GM20000 (cell line): ENCODE results near the gene BANK1.

ENCODE experiments used
- DNase-seq: peaks from one replicate; pipeline ENCODE4 v3.0.0; 2012; ENCODE audit warnings: low spot score
- TF ChIP-seq, protein P1 (sequence below): IDR thresholded peaks from 2 replicates; pipeline ENCODE4 v1.5.1; 2012; ENCODE audit warnings: mild to moderate bottlenecking, control low read depth; ENCODE audit errors: extremely low read depth, missing control alignments

Gene BANK1

DNA sequence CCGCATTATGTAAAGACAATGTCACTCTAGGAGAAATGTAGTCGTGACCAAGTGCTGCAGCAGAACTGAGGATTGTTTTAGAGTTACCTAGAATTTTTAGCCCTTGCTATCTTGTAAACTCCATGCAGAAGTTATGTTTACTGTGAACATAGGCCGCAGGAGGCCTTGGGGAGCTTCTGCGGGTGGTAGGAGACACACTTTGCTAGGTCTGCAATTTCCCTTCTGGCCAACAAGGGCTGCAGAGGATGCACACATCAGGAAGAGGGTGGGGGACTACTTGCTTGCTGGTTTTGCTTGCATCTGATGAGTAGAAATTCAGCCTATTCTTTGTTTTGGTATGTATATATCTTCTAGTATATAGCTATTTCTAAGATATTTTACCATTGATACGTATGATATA, 23.1 kb downstream of the BANK1 start:
- DNase-seq, result peak; percentile 25
- TF ChIP-seq, protein P1, sequence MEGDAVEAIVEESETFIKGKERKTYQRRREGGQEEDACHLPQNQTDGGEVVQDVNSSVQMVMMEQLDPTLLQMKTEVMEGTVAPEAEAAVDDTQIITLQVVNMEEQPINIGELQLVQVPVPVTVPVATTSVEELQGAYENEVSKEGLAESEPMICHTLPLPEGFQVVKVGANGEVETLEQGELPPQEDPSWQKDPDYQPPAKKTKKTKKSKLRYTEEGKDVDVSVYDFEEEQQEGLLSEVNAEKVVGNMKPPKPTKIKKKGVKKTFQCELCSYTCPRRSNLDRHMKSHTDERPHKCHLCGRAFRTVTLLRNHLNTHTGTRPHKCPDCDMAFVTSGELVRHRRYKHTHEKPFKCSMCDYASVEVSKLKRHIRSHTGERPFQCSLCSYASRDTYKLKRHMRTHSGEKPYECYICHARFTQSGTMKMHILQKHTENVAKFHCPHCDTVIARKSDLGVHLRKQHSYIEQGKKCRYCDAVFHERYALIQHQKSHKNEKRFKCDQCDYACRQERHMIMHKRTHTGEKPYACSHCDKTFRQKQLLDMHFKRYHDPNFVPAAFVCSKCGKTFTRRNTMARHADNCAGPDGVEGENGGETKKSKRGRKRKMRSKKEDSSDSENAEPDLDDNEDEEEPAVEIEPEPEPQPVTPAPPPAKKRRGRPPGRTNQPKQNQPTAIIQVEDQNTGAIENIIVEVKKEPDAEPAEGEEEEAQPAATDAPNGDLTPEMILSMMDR, result no peak

DNA sequence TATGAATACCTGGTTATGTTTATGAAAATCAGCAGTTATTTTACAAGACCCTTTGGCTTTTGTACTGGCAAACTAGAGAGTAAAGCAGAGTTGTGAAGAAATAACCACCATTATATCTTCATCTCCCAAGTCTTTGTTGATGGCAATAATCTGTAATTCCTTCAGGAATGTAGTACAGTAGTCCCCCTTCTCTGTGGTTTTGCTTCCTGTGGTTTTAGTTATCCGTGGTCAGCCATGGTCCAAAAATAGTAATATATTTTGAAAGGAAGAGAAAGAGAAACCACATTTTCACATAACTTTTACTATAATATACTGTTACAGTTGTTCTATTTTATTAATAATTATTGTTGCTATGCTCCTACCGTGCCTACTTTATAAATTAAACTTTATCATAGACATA, 27.8 kb downstream of the BANK1 start:
- DNase-seq, result no peak
- TF ChIP-seq, protein P1, result no peak

DNA sequence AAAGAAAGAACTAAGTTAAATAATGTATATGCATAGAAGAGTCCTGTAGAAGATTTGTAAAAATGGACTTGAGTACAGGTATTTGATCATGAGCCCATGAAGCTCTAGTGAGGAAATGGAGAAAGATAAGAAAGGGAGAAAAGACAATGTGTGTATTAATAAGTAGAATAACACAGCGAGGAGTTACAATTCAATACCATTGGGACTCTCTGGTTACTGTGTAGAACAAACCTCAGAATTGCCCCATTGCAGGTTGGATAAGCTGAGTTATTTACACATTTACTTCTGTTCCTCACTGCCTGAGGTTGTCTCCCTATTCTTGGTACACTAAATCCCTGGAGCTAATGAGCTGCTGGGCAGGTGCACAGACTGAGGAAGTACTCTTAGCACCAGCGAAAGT, 33.3 kb downstream of the BANK1 start:
- DNase-seq, result no peak
- TF ChIP-seq, protein P1, result no peak

DNA sequence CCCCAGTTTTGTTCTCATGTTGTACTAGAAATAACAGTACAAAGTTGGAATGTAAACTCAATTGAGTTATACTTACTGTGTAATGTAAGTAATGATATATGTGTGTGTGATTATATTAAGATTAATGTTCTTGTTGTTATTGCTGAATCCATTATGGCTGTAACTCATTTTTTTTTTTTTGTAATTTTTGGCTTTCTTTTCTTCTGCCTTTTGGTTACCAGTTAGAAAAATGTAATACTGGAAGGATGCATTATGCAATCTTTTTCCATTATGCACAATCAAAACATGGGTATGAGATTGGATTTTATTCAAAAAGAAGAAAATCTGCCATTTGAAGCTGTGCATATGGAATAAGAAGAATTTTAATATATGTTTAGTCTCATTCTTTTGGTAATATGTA, 34.0 kb downstream of the BANK1 start:
- no peak for DNase-seq
- TF ChIP-seq, protein P1, result no peak

- DNase-seq, result no peak
- TF ChIP-seq, protein P1, result no peak
These were observed 35.4 kb downstream of the BANK1 start for GRCh38 chr4:101825953-101826352.

DNA sequence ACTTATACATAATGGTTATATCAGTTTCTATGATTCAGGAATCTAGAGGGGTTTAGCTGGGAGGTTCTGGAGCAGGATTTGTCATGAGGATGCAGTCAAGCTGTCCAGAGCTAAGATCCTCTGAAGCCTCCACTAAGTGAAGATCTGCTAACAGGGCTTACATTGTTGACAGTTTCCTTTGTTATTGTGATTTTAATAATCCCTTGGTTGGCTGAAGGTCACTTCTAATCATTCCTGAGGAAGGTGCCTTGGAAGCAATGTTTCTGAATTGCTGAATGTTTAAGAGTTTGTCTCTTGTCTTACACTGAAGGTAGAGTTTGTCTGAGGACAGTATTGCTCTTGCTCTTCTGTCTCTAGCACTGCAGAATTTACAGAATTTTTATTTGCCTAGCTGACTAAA, 41.3 kb downstream of the BANK1 start:
- TF ChIP-seq, protein P1, result no peak

GRCh38 chr4:101833480-101833879, 43.0 kb downstream of the BANK1 start:
- DNase-seq, result no peak
- TF ChIP-seq, protein P1, result no peak

More for the DNA sequence above, 41.3 kb downstream of the BANK1 start:
- no peak for DNase-seq
